Measurements from ENCODE around the gene RABGAP1L. TPM values are rescaled to one million over a fixed set of nuclear protein-coding genes. Genes with fewer than 3 reads are reported as not detected.
A peak's percentile ranks its signal among the peaks of the same experiment; 100 is the strongest.

The RABGAP1L gene
- total RNA-seq, 1 donor from 2014 or later: 44.1 TPM

GRCh38 chr1:174746024-174746808 is 586.9 kb downstream of the RABGAP1L start:
- no peak overlapping the region for H3K4me3 Mint-ChIP-seq (ENCODE audit: unreplicated experiment)
- no peaks in the 10 kb centered on the region for H3K36me3 Mint-ChIP-seq (ENCODE audit: unreplicated experiment)
- TF ChIP-seq, protein P1, sequence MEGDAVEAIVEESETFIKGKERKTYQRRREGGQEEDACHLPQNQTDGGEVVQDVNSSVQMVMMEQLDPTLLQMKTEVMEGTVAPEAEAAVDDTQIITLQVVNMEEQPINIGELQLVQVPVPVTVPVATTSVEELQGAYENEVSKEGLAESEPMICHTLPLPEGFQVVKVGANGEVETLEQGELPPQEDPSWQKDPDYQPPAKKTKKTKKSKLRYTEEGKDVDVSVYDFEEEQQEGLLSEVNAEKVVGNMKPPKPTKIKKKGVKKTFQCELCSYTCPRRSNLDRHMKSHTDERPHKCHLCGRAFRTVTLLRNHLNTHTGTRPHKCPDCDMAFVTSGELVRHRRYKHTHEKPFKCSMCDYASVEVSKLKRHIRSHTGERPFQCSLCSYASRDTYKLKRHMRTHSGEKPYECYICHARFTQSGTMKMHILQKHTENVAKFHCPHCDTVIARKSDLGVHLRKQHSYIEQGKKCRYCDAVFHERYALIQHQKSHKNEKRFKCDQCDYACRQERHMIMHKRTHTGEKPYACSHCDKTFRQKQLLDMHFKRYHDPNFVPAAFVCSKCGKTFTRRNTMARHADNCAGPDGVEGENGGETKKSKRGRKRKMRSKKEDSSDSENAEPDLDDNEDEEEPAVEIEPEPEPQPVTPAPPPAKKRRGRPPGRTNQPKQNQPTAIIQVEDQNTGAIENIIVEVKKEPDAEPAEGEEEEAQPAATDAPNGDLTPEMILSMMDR (IDR thresholded peaks at IDR 0.05; ENCODE audit: partially characterized antibody, unreplicated experiment): no peak
- no peak for DNase-seq
- no peaks in the 10 kb centered on the region for H3K9me3 Mint-ChIP-seq (ENCODE audit: unreplicated experiment)
- peaks cover 9% of the 10 kb centered on the region for H3K4me1 Mint-ChIP-seq (ENCODE audit: low read depth, unreplicated experiment)
- H3K27me3 Mint-ChIP-seq (ENCODE audit: unreplicated experiment): no peaks in the 10 kb centered on the region
- H3K27ac Mint-ChIP-seq (ENCODE audit: unreplicated experiment): peak overlapping the region; percentile 86

DNA sequence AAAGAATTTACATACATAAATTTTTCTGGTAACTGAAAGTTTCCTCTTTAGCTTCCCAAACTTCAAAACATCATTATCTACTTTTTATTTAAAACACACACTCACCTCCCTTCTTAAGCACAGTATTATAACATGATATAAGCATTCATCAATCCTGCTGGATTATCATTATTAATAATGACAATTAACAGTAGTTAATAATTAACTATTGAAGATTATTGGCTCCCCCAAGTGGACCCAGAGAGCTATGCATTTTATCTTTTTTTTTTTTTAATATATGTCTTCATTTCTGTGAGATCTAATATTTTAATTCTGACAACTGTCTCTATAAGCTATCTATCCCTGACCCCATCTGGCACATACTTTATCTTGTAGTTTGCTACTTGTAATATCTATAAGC is 588.3 kb downstream of the RABGAP1L start:
- H3K36me3 Mint-ChIP-seq (ENCODE audit: unreplicated experiment): no peaks in the 10 kb centered on the region
- no peaks in the 10 kb centered on the region for H3K9me3 Mint-ChIP-seq (ENCODE audit: unreplicated experiment)
- no peaks in the 10 kb centered on the region for H3K27me3 Mint-ChIP-seq (ENCODE audit: unreplicated experiment)
- DNase-seq: no peak
- no peak overlapping the region for H3K4me3 Mint-ChIP-seq (ENCODE audit: unreplicated experiment)
- TF ChIP-seq, protein P1 (IDR thresholded peaks at IDR 0.05; ENCODE audit: partially characterized antibody, unreplicated experiment): peak; percentile 16
- H3K4me1 Mint-ChIP-seq (ENCODE audit: low read depth, unreplicated experiment): peaks cover 9% of the 10 kb centered on the region
- no peak overlapping the region for H3K27ac Mint-ChIP-seq (ENCODE audit: unreplicated experiment)

GRCh38 chr1:174748586-174748985 is 589.3 kb downstream of the RABGAP1L start:
- no peak overlapping the region for H3K27ac Mint-ChIP-seq (ENCODE audit: unreplicated experiment)

GRCh38 chr1:174753131-174753530 is 593.8 kb downstream of the RABGAP1L start:
- TF ChIP-seq, protein P1 (IDR thresholded peaks at IDR 0.05; ENCODE audit: partially characterized antibody, unreplicated experiment): no peak
- Mint-ChIP-seq H3K27ac (ENCODE audit: unreplicated experiment) (no peak overlapping the region), H3K4me1 (ENCODE audit: low read depth, unreplicated experiment) (no peaks in the 10 kb centered on the region), H3K4me3 (ENCODE audit: unreplicated experiment) (no peak overlapping the region), H3K27me3 (ENCODE audit: unreplicated experiment) (no peaks in the 10 kb centered on the region), H3K36me3 (ENCODE audit: unreplicated experiment) (no peaks in the 10 kb centered on the region), H3K9me3 (ENCODE audit: unreplicated experiment) (no peaks in the 10 kb centered on the region)
- DNase-seq: no peak

More at GRCh38 chr1:174748586-174748985, 589.3 kb downstream of the RABGAP1L start:
- no peak overlapping the region for H3K4me3 Mint-ChIP-seq (ENCODE audit: unreplicated experiment)
- H3K36me3 Mint-ChIP-seq (ENCODE audit: unreplicated experiment): no peaks in the 10 kb centered on the region
- no peaks in the 10 kb centered on the region for H3K27me3 Mint-ChIP-seq (ENCODE audit: unreplicated experiment)
- TF ChIP-seq, protein P1 (IDR thresholded peaks at IDR 0.05; ENCODE audit: partially characterized antibody, unreplicated experiment): no peak
- no peak for DNase-seq
- peaks cover 9% of the 10 kb centered on the region for H3K4me1 Mint-ChIP-seq (ENCODE audit: low read depth, unreplicated experiment)
- no peaks in the 10 kb centered on the region for H3K9me3 Mint-ChIP-seq (ENCODE audit: unreplicated experiment)

- Mint-ChIP-seq H3K9me3 (ENCODE audit: unreplicated experiment) (peaks cover 3% of the 10 kb centered on the region), H3K4me3 (ENCODE audit: unreplicated experiment) (no peak overlapping the region), H3K27me3 (ENCODE audit: unreplicated experiment) (no peaks in the 10 kb centered on the region), H3K4me1 (ENCODE audit: low read depth, unreplicated experiment) (no peaks in the 10 kb centered on the region), H3K36me3 (ENCODE audit: unreplicated experiment) (peaks cover 5% of the 10 kb centered on the region), H3K27ac (ENCODE audit: unreplicated experiment) (no peak overlapping the region)
- TF ChIP-seq, protein P1 (IDR thresholded peaks at IDR 0.05; ENCODE audit: partially characterized antibody, unreplicated experiment): no peak
- no peak for DNase-seq
Measured at GRCh38 chr1:174761335-174761734, 602.0 kb downstream of the RABGAP1L start.

Data from glutamatergic neuron (in vitro differentiated cells).